Mesendoderm (in vitro differentiated cells): ENCODE results near the gene OTOP3. TPM values are rescaled to one million over a fixed set of nuclear protein-coding genes. Genes with fewer than 3 reads are reported as not detected.

Experiments
- DNase-seq: peaks from one replicate; pipeline ENCODE4 v3.0.0; 2013
- H2AK5ac ChIP-seq: 2 replicates; pipeline ENCODE4 v1.6.1; 2013; ENCODE audit warnings: low read length, inconsistent platforms
- H2BK120ac ChIP-seq: 2 replicates; pipeline ENCODE4 v1.6.1; 2013; ENCODE audit warnings: low read depth, mild to moderate bottlenecking, low read length, moderate library complexity, mixed read lengths
- H2BK15ac ChIP-seq: replicated peaks from 2 replicates; pipeline ENCODE4 v1.6.1; 2013; ENCODE audit warnings: low read depth, mild to moderate bottlenecking, moderate library complexity
- H2BK5ac ChIP-seq: 2 replicates; pipeline ENCODE4 v1.6.1; 2013; ENCODE audit warnings: low read length, inconsistent platforms
- H3K18ac ChIP-seq: 2 replicates; pipeline ENCODE4 v1.6.1; 2013; ENCODE audit warnings: mild to moderate bottlenecking, low read length, mixed read lengths
- H3K23ac ChIP-seq: one replicate; pipeline ENCODE4 v1.6.1; 2013; ENCODE audit warnings: low read length
- H3K27ac ChIP-seq: 2 replicates; pipeline ENCODE4 v1.5.1; 2013; ENCODE audit warnings: low read depth, mild to moderate bottlenecking, inconsistent platforms, low read length, moderate library complexity
- H3K27me3 ChIP-seq: 2 replicates; pipeline ENCODE4 v1.6.1; 2013; ENCODE audit warnings: low read length, control low read depth, mild to moderate bottlenecking, inconsistent platforms; ENCODE audit not compliant: insufficient read depth, poor library complexity
- H3K36me3 ChIP-seq: 2 replicates; pipeline ENCODE4 v1.6.1; 2013; ENCODE audit warnings: low read length, inconsistent platforms; ENCODE audit not compliant: control insufficient read depth, insufficient read depth
- H3K4ac ChIP-seq: one replicate; pipeline ENCODE4 v1.6.1; 2013; ENCODE audit warnings: low read depth, mild to moderate bottlenecking, low read length, moderate library complexity
- H3K4me1 ChIP-seq: 2 replicates; pipeline ENCODE4 v1.6.1; 2013; ENCODE audit warnings: low read depth, low read length, inconsistent platforms; ENCODE audit not compliant: control insufficient read depth
- H3K4me2 ChIP-seq: 2 replicates; pipeline ENCODE4 v1.6.1; 2013; ENCODE audit warnings: low read length
- H3K4me3 ChIP-seq: 2 replicates; pipeline ENCODE4 v1.5.1; 2013; ENCODE audit warnings: mild to moderate bottlenecking, low read length
- H3K56ac ChIP-seq: one replicate; pipeline ENCODE4 v1.6.1; 2013; ENCODE audit warnings: low read length
- H3K79me1 ChIP-seq: 2 replicates; pipeline ENCODE4 v1.6.1; 2013; ENCODE audit warnings: low read length, inconsistent platforms
- H3K79me2 ChIP-seq: 2 replicates; pipeline ENCODE4 v1.6.1; 2013; ENCODE audit warnings: mild to moderate bottlenecking, low read length; ENCODE audit not compliant: control insufficient read depth, insufficient read depth
- H3K9ac ChIP-seq: 2 replicates; pipeline ENCODE4 v1.6.1; 2013; ENCODE audit warnings: low read length, inconsistent platforms
- H4K5ac ChIP-seq: one replicate; pipeline ENCODE4 v1.6.1; 2013; ENCODE audit warnings: low read length
- H4K8ac ChIP-seq: one replicate; pipeline ENCODE4 v1.6.1; 2013; ENCODE audit warnings: low read depth, mild to moderate bottlenecking, control low read depth, low read length, moderate library complexity
- WGBS: extraction: QIAGEN DNeasy Blood & Tissue Kit; methylation state at CpG from one replicate; pipeline ENCODE4 v1.1.7; 2013; ENCODE audit warnings: low lambda C conversion rate, missing lambda C conversion rate; ENCODE audit not compliant: insufficient coverage; ENCODE audit errors: extremely low coverage; 5-methylcytosine and 5-hydroxymethylcytosine counted together
- polyA plus RNA-seq, 2 experiments: library from polyadenylated mRNA; stranded (reverse); fragments of 200-250 nt; gene quantifications; one replicate each; pipeline ENCODE4 v1.2.3, GENCODE V29; 2013

The OTOP3 gene
- not detected for polyA plus RNA-seq (2013, experiment 1 of 2)
- not detected for polyA plus RNA-seq (2013, experiment 2 of 2)

- peaks cover 25% of the 10 kb centered on the region for H3K27me3 ChIP-seq
- H3K4ac ChIP-seq = no peak within 1 kb of the TSS
- H3K56ac ChIP-seq = no peak within 1 kb of the TSS
- H3K79me1 ChIP-seq = no peaks in the 10 kb centered on the region
- no peak within 1 kb of the TSS for H3K9ac ChIP-seq
- H3K36me3 ChIP-seq = no peaks in the 10 kb centered on the region
- no peak within 1 kb of the TSS for H4K5ac ChIP-seq
- no CpG with 5 or more reads among the region's 78 CpGs for WGBS
- H3K23ac ChIP-seq = no peak within 1 kb of the TSS
- no peaks in the 10 kb centered on the region for H3K4me1 ChIP-seq
- no peak within 1 kb of the TSS for H2BK120ac ChIP-seq
- H3K4me2 ChIP-seq = no peak within 1 kb of the TSS
- no peak for DNase-seq
- no peak within 1 kb of the TSS for H3K4me3 ChIP-seq
- H3K27ac ChIP-seq = no peak within 1 kb of the TSS
- no peak within 1 kb of the TSS for H3K18ac ChIP-seq
- H4K8ac ChIP-seq = no peak within 1 kb of the TSS
- no peaks in the 10 kb centered on the region for H3K79me2 ChIP-seq
- H2BK15ac ChIP-seq = no peak within 1 kb of the TSS
- H2AK5ac ChIP-seq = no peak within 1 kb of the TSS
- H2BK5ac ChIP-seq = no peak within 1 kb of the TSS
Observed at GRCh38 chr17:74935585-74936469, at the start of gene OTOP3. OTOP3 (plus strand) TSS chr17:74935898; CDS start chr17:74935922, 24 bp downstream.

- Histone ChIP-seq H3K27ac (no peak overlapping the region), H3K4me1 (no peaks in the 10 kb centered on the region), H3K4me3 (no peak overlapping the region), H3K79me1 (no peaks in the 10 kb centered on the region), H4K5ac (no peak overlapping the region), H3K18ac (no peak overlapping the region), H2AK5ac (no peak overlapping the region), H3K36me3 (no peaks in the 10 kb centered on the region), H2BK120ac (no peak overlapping the region), H2BK5ac (no peak overlapping the region), H3K9ac (no peak overlapping the region), H3K4me2 (no peak overlapping the region), H3K4ac (no peak overlapping the region), H3K23ac (no peak overlapping the region), H4K8ac (no peak overlapping the region), H3K56ac (no peak overlapping the region), H2BK15ac (no peak overlapping the region), H3K27me3 (no peaks in the 10 kb centered on the region), H3K79me2 (no peaks in the 10 kb centered on the region)
- no peak for DNase-seq
- no CpG with 5 or more reads among the region's 13 CpGs for WGBS
Observed at GRCh38 chr17:74888469-74888868, 47.2 kb upstream of the OTOP3 start.

GRCh38 chr17:74890554-74890953, 45.1 kb upstream of the OTOP3 start:
- WGBS = no CpG with 5 or more reads among the region's 7 CpGs
- Histone ChIP-seq H2BK15ac (no peak overlapping the region), H2BK5ac (no peak overlapping the region), H3K4me3 (no peak overlapping the region), H3K4me1 (peaks cover 3% of the 10 kb centered on the region), H3K23ac (no peak overlapping the region), H2BK120ac (no peak overlapping the region), H3K27me3 (no peaks in the 10 kb centered on the region), H3K79me2 (no peaks in the 10 kb centered on the region), H3K4me2 (no peak overlapping the region), H4K8ac (no peak overlapping the region), H3K9ac (no peak overlapping the region), H3K36me3 (no peaks in the 10 kb centered on the region), H3K27ac (no peak overlapping the region), H3K79me1 (no peaks in the 10 kb centered on the region), H2AK5ac (no peak overlapping the region), H3K18ac (no peak overlapping the region), H4K5ac (no peak overlapping the region), H3K4ac (no peak overlapping the region), H3K56ac (no peak overlapping the region)
- no peak for DNase-seq

- Histone ChIP-seq H4K5ac (no peak overlapping the region), H3K79me1 (no peaks in the 10 kb centered on the region), H3K23ac (no peak overlapping the region), H3K36me3 (no peaks in the 10 kb centered on the region), H3K79me2 (no peaks in the 10 kb centered on the region), H3K18ac (no peak overlapping the region), H3K27ac (no peak overlapping the region), H3K4me1 (peaks cover 3% of the 10 kb centered on the region), H3K9ac (no peak overlapping the region), H4K8ac (no peak overlapping the region), H2BK15ac (no peak overlapping the region), H3K4me3 (no peak overlapping the region), H2AK5ac (no peak overlapping the region), H2BK5ac (no peak overlapping the region), H3K4ac (no peak overlapping the region), H3K56ac (peak overlapping the region; percentile 82), H2BK120ac (no peak overlapping the region), H3K4me2 (no peak overlapping the region), H3K27me3 (no peaks in the 10 kb centered on the region)
- no peak for DNase-seq
- WGBS = no CpG with 5 or more reads among the region's 20 CpGs
Observed at GRCh38 chr17:74892013-74892841, 43.5 kb upstream of the OTOP3 start.

GRCh38 chr17:74892974-74893911, 42.5 kb upstream of the OTOP3 start, which contains the start of gene FADS6:
FADS6 (minus strand) TSS chr17:74893633; CDS start chr17:74893595, 38 bp downstream.
- peak within 1 kb of the TSS; percentile 55 for H3K4me3 ChIP-seq
- no peak within 1 kb of the TSS for H2BK120ac ChIP-seq
- H3K27me3 ChIP-seq = no peaks in the 10 kb centered on the region
- H3K79me1 ChIP-seq = no peaks in the 10 kb centered on the region
- no peaks in the 10 kb centered on the region for H3K79me2 ChIP-seq
- peak within 1 kb of the TSS; percentile 66 for H3K9ac ChIP-seq
- no peak for DNase-seq
- peak within 1 kb of the TSS; percentile 82 for H3K56ac ChIP-seq
- no peak within 1 kb of the TSS for H2BK5ac ChIP-seq
- no peak within 1 kb of the TSS for H4K5ac ChIP-seq
- H3K4me2 ChIP-seq = peak within 1 kb of the TSS; percentile 88
- H3K4ac ChIP-seq = no peak within 1 kb of the TSS
- H3K36me3 ChIP-seq = no peaks in the 10 kb centered on the region
- H2AK5ac ChIP-seq = no peak within 1 kb of the TSS
- no peak within 1 kb of the TSS for H3K27ac ChIP-seq
- peak within 1 kb of the TSS; percentile 57 for H3K23ac ChIP-seq
- no peak within 1 kb of the TSS for H2BK15ac ChIP-seq
- H3K4me1 ChIP-seq = peaks cover 3% of the 10 kb centered on the region
- no CpG with 5 or more reads among the region's 86 CpGs for WGBS
- H3K18ac ChIP-seq = no peak within 1 kb of the TSS
- H4K8ac ChIP-seq = no peak within 1 kb of the TSS
